ENCODE data around the gene DNAAF5.

Gene DNAAF5

GRCh38 chr7:698515-699475 is 27.7 kb upstream of the DNAAF5 start:
- no peak overlapping the region for H3K4me3 Mint-ChIP-seq
- H3K27ac Mint-ChIP-seq = no peak overlapping the region
- H3K36me3 Mint-ChIP-seq = peaks cover 12% of the 10 kb centered on the region
- no peaks in the 10 kb centered on the region for H3K27me3 Mint-ChIP-seq
- H3K9me3 Mint-ChIP-seq = no peaks in the 10 kb centered on the region
- peaks cover 13% of the 10 kb centered on the region for H3K4me1 Mint-ChIP-seq

DNA sequence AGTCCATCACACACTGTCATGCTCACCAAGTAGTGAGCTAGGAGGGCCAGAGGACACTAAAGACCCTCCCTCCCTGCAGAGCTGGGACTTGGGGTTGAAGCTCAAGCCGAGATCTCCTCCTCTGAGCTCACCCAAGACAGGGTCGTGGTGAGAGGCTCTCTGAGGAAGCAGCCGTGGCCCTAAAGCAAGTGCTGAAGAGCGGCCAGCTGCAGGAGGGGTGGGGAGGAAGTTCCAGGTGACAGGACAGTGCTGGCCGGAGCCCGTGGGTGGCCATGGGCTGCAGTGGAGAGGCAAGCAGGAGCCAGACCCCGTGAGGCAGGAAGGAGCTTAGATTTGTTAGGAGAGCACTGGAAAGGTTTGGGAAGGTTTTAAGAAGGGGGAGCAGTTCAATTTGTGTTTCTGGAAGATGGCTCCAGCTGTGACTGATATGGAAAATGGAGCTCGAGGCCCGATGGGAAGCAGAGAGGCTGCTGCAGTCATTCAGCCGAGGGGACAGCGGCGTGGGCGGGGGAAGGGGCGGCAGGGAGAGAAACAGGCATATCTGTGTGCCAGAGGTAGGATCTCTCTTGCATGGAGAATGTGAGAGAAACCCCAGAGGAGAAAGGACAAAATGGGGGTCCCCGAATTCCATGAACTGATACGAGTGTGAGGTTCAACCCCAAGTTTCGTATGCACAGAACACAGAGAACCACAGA is 26.9 kb upstream of the DNAAF5 start:
- Mint-ChIP-seq H3K27ac (peak overlapping the region; percentile 72), H3K4me1 (peaks cover 17% of the 10 kb centered on the region), H3K9me3 (no peaks in the 10 kb centered on the region), H3K4me3 (no peak overlapping the region), H3K36me3 (peaks cover 16% of the 10 kb centered on the region), H3K27me3 (no peaks in the 10 kb centered on the region)

DNA sequence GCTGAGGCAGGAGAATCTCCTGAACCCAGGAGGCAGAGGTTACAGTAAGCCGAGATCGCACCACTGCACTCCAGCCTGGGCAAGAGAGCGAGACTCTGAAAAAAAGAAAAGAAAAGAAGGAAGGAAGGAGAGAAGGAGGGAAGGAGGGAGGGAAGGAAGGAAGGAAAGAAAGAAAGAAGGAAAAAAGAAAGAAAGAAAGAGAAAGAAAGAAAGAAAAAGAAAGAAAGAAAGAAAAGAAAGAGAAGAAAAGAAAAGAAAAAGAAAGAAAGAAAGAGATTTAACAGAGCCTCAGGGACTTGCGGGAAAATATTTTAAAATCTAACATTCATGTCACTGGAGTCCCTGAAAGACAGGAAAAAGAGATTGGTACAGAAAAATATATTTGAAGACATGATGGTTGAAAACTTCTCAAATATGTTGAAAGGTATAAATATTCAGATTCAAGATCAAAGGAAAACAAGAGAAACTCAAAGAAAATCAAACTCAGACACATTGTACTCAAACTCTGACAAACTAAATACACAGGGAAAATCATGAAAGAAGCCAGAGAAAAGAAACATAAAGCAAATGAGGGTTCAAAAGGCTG is 25.3 kb upstream of the DNAAF5 start:
- Mint-ChIP-seq H3K4me3 (no peak overlapping the region), H3K27ac (peak overlapping the region; percentile 56), H3K4me1 (peaks cover 17% of the 10 kb centered on the region), H3K27me3 (no peaks in the 10 kb centered on the region), H3K9me3 (no peaks in the 10 kb centered on the region), H3K36me3 (peaks cover 16% of the 10 kb centered on the region)

- Mint-ChIP-seq H3K9me3 (no peaks in the 10 kb centered on the region), H3K27me3 (no peaks in the 10 kb centered on the region), H3K27ac (no peak overlapping the region), H3K36me3 (peaks cover 18% of the 10 kb centered on the region), H3K4me1 (peaks cover 17% of the 10 kb centered on the region), H3K4me3 (no peak overlapping the region)
Observed at GRCh38 chr7:703049-703448, 23.4 kb upstream of the DNAAF5 start.

DNA sequence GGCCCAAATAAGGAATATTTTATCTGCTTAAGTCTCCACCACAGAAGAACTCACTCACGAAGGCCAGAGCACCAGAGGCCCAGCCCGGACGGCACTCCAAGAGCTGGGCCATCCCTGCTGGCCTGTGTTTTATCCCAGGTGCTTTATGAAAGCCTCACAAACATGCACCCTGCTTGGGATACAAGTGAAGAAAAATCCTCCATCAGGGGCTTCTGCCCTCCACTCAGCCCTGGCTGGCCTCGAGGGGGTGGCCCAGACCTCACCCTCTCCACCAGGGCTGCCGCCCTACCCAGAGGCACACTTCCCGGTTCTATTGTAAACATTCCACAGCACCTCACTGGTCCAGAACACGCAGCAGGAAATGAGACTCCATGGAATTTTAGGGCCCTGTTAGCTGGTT is 19.8 kb upstream of the DNAAF5 start:
- H3K4me1 Mint-ChIP-seq = peaks cover 23% of the 10 kb centered on the region
- H3K36me3 Mint-ChIP-seq = peaks cover 16% of the 10 kb centered on the region
- no peaks in the 10 kb centered on the region for H3K27me3 Mint-ChIP-seq
- no peak overlapping the region for H3K27ac Mint-ChIP-seq
- H3K9me3 Mint-ChIP-seq = no peaks in the 10 kb centered on the region
- H3K4me3 Mint-ChIP-seq = no peak overlapping the region

DNA sequence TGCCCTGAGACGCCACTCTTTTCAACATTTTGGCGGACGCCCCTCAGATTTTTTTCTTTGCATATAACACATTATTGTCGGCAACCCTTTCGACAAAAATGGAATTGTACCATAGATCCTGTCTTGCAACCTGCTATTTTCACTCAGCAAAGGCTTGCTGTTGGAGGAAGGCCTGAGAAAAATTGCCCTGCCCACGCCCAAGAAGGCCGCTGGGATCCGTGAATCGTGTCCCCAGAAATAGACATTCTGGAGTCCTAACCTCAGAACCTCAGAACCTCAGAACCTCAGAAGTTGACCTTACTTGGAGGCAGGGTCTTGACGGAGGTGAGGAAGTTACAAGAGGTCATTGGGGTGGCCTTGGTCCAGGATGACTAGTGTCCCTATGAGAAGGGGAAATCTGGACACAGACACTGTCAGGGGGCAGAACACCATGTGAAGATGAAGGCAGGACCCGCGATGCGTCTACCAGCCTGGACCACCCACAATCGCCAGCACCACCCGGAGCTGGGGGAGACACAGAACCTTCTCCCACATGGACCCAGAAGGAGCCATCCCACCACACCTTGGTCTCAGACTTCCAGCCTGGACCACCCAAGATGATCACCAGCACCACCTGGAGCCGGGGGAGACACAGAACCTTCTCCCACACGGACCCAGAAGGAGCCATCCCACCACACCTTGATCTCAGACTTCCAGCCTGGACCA is 19.1 kb upstream of the DNAAF5 start:
- Mint-ChIP-seq H3K27ac (no peak overlapping the region), H3K27me3 (no peaks in the 10 kb centered on the region), H3K4me1 (peaks cover 17% of the 10 kb centered on the region)

GRCh38 chr7:710161-710560 is 16.3 kb upstream of the DNAAF5 start:
- peak overlapping the region; percentile 8 for H3K4me3 Mint-ChIP-seq
- H3K9me3 Mint-ChIP-seq = no peaks in the 10 kb centered on the region
- no peaks in the 10 kb centered on the region for H3K27me3 Mint-ChIP-seq
- peaks cover 26% of the 10 kb centered on the region for H3K4me1 Mint-ChIP-seq
- peaks cover 2% of the 10 kb centered on the region for H3K36me3 Mint-ChIP-seq
- no peak overlapping the region for H3K27ac Mint-ChIP-seq

More for the DNA sequence above, 19.1 kb upstream of the DNAAF5 start:
- no peaks in the 10 kb centered on the region for H3K9me3 Mint-ChIP-seq
- peaks cover 12% of the 10 kb centered on the region for H3K36me3 Mint-ChIP-seq
- H3K4me3 Mint-ChIP-seq = no peak overlapping the region

DNA sequence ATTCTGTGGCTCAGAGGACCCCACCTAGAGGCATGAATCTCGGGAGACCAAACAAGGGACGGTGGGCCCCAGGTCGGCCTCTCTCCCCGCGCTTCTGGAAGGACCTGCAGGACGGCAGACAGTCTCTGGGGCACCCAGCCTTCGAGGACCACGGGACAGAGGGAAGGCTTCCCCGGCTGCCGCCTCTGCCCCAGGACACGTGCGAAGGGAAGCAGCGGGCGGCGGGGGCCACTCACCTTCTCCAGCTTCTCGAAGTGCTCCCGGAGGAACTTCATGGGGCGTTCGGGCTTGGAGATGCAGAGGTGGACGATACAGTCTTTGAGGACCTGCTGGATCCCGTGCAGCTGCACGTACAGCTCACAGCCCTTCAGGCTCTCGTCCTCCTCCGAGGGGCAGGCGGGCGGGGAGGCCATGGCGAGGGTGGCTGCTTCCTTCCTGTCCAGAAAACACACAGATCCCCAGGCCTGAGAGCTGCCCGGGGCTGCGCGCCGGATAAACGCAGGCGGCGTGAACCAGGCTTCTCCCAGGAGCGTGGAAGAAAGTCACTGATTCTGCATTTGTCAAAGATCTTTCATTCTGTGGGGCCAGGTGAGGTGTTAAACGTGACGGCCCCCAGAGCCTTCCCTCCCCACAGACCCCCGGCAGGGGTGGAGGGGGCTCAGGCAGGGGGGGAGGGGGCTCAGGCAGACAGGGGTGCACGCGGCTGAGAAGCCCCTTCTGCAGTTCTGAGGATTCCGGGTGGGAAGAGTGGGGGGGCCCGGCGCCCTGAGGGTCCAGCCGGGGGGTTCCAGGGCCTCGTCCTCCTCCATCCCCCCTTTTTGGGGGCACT is 15.2 kb upstream of the DNAAF5 start:
- Mint-ChIP-seq H3K4me1 (peaks cover 28% of the 10 kb centered on the region), H3K27ac (peak overlapping the region; percentile 51), H3K4me3 (peak overlapping the region; percentile 63), H3K9me3 (no peaks in the 10 kb centered on the region), H3K27me3 (no peaks in the 10 kb centered on the region), H3K36me3 (peaks cover 2% of the 10 kb centered on the region)

- Mint-ChIP-seq H3K4me1 (peaks cover 30% of the 10 kb centered on the region), H3K27me3 (no peaks in the 10 kb centered on the region), H3K36me3 (peaks cover 2% of the 10 kb centered on the region), H3K27ac (no peak overlapping the region), H3K9me3 (no peaks in the 10 kb centered on the region), H3K4me3 (no peak overlapping the region)
Observed at GRCh38 chr7:711922-712380, 14.5 kb upstream of the DNAAF5 start.

GRCh38 chr7:712381-713138 is 13.9 kb upstream of the DNAAF5 start:
- Mint-ChIP-seq H3K27me3 (no peaks in the 10 kb centered on the region), H3K27ac (no peak overlapping the region), H3K4me1 (peaks cover 30% of the 10 kb centered on the region), H3K9me3 (no peaks in the 10 kb centered on the region), H3K4me3 (peak overlapping the region; percentile 52), H3K36me3 (peaks cover 2% of the 10 kb centered on the region)

- Mint-ChIP-seq H3K4me1 (peaks cover 30% of the 10 kb centered on the region), H3K27me3 (no peaks in the 10 kb centered on the region), H3K36me3 (no peaks in the 10 kb centered on the region), H3K9me3 (no peaks in the 10 kb centered on the region), H3K4me3 (peak overlapping the region; percentile 68), H3K27ac (no peak overlapping the region)
Observed at GRCh38 chr7:713139-713457, 13.4 kb upstream of the DNAAF5 start.

- H3K9me3 Mint-ChIP-seq = no peaks in the 10 kb centered on the region
- H3K4me1 Mint-ChIP-seq = peaks cover 30% of the 10 kb centered on the region
- H3K36me3 Mint-ChIP-seq = no peaks in the 10 kb centered on the region
- no peak overlapping the region for H3K27ac Mint-ChIP-seq
- H3K27me3 Mint-ChIP-seq = no peaks in the 10 kb centered on the region
- H3K4me3 Mint-ChIP-seq = peak overlapping the region; percentile 68
Observed at GRCh38 chr7:713488-714230, 12.8 kb upstream of the DNAAF5 start.

DNA sequence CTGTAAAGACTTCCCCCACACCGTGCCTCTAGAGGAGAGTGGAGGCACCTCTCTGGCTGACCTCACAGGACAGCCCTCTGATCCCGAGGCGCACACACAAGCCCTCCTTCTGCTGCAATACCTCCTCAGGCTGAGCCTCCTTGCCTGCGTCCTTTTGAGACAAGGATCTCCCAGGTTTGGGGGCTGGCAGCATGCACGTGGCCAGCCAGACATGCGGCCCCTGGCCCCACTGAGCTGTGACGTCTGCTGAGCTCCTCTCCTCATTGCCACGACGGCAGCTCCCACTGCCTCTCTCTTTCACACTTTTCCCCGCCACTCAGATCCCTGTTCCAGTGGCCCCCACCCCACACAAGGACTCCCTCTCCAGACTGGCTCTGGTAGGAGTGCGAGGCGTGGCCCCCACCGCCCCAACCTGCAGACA is 12.2 kb upstream of the DNAAF5 start:
- Mint-ChIP-seq H3K27me3 (no peaks in the 10 kb centered on the region), H3K4me3 (peak overlapping the region; percentile 68), H3K36me3 (no peaks in the 10 kb centered on the region), H3K27ac (peak overlapping the region; percentile 68), H3K4me1 (peaks cover 30% of the 10 kb centered on the region), H3K9me3 (no peaks in the 10 kb centered on the region)

Data from activated naive CD4-positive, alpha-beta T cell treated with anti-CD3 and anti-CD28 coated beads, Interleukin-2, amount 50 U/mL, for 24 hours (primary cell).